MM.1S (cell line): ENCODE data around the gene PRKCSH.

ENCODE experiments used
- DNase-seq: peaks from one replicate; pipeline ENCODE4 v3.0.0-alpha.2; 2015
- H2AFZ ChIP-seq: fragments of 300-600 bp; sonication (generic); 2 replicates; pipeline ENCODE4 v1.6.0; 2016; ENCODE audit warnings: antibody characterized with exemption, low read length
- H3F3A ChIP-seq: fragments of 300-600 bp; sonication (generic); 2 replicates; pipeline ENCODE4 v1.6.1; 2016; ENCODE audit warnings: mild to moderate bottlenecking, antibody characterized with exemption, low read length, moderate library complexity, mixed read lengths; ENCODE audit not compliant: insufficient read depth
- H3K27ac ChIP-seq: fragments of 300-600 bp; sonication (generic); 2 replicates; pipeline ENCODE4 v1.5.1; 2016; ENCODE audit warnings: mild to moderate bottlenecking, low read length
- H3K27me3 ChIP-seq: fragments of 300-600 bp; sonication (generic); replicated peaks from 2 replicates; pipeline ENCODE4 v1.6.0; 2016; ENCODE audit warnings: low read length; ENCODE audit not compliant: insufficient read depth
- H3K36me3 ChIP-seq: fragments of 300-600 bp; sonication (generic); replicated peaks from 2 replicates; pipeline ENCODE4 v1.6.1; 2016; ENCODE audit warnings: mild to moderate bottlenecking, low read length, mixed read lengths; ENCODE audit not compliant: insufficient read depth
- H3K4me1 ChIP-seq: fragments of 300-600 bp; sonication (generic); 2 replicates; pipeline ENCODE4 v1.6.1; 2016; ENCODE audit warnings: low read length, mixed read lengths
- H3K4me2 ChIP-seq: fragments of 300-600 bp; sonication (generic); 2 replicates; pipeline ENCODE4 v1.6.0; 2016; ENCODE audit warnings: low read depth, low read length
- H3K4me3 ChIP-seq: fragments of 300-600 bp; sonication (generic); 2 replicates; pipeline ENCODE4 v1.5.1; 2016; ENCODE audit warnings: low read length, mixed read lengths
- H3K79me2 ChIP-seq: fragments of 300-600 bp; sonication (generic); 2 replicates; pipeline ENCODE4 v1.6.1; 2016; ENCODE audit warnings: mixed run types, low read length, mixed read lengths
- H3K9ac ChIP-seq: fragments of 300-600 bp; sonication (generic); 2 replicates; pipeline ENCODE4 v1.6.1; 2016; ENCODE audit warnings: low read length, mixed read lengths
- H3K9me2 ChIP-seq: fragments of 300-600 bp; sonication (generic); replicated peaks from 2 replicates; pipeline ENCODE4 v1.6.1; 2016; ENCODE audit warnings: mild to moderate bottlenecking, low read length, mixed read lengths; ENCODE audit not compliant: insufficient read depth
- H3K9me3 ChIP-seq: fragments of 300-600 bp; sonication (generic); replicated peaks from 2 replicates; pipeline ENCODE4 v1.6.1; 2016; ENCODE audit warnings: mild to moderate bottlenecking, low read length, mixed read lengths; ENCODE audit not compliant: insufficient read depth
- H4K20me1 ChIP-seq: fragments of 300-600 bp; sonication (generic); 2 replicates; pipeline ENCODE4 v1.6.1; 2016; ENCODE audit warnings: mild to moderate bottlenecking, low read length, moderate library complexity, mixed read lengths; ENCODE audit not compliant: insufficient read depth
- CTCF ChIP-seq: fragments of 300-600 bp; sonication (generic); IDR thresholded peaks from 2 replicates; pipeline ENCODE4 v1.5.1; 2016; ENCODE audit warnings: antibody characterized with exemption, low read length, mixed read lengths
- EZH2 ChIP-seq: fragments of 300-600 bp; sonication (generic); optimal IDR thresholded peaks from 2 replicates; pipeline ENCODE3; 2017; ENCODE audit warnings: low read depth, mild to moderate bottlenecking, antibody characterized with exemption, low read length, mixed read lengths
- EZH2phosphoT487 ChIP-seq: fragments of 300-600 bp; sonication (generic); IDR thresholded peaks from 2 replicates; pipeline ENCODE4 v1.6.1; 2018; ENCODE audit warnings: antibody characterized with exemption, low read length

Gene PRKCSH

GRCh38 chr19:11399667-11400066 is 35.8 kb upstream of the PRKCSH start:
- Histone ChIP-seq H2AFZ (no peak overlapping the region), H3K9me2 (no peaks in the 10 kb centered on the region), H4K20me1 (no peaks in the 10 kb centered on the region), H3K4me3 (no peak overlapping the region), H3K27ac (no peak overlapping the region), H3K4me1 (no peaks in the 10 kb centered on the region), H3K9ac (no peak overlapping the region), H3K9me3 (no peaks in the 10 kb centered on the region), H3K27me3 (peaks cover 42% of the 10 kb centered on the region), H3F3A (no peaks in the 10 kb centered on the region), H3K79me2 (no peaks in the 10 kb centered on the region), H3K36me3 (no peaks in the 10 kb centered on the region), H3K4me2 (no peak overlapping the region)
- no peak for TF ChIP-seq CTCF
- TF ChIP-seq EZH2: no peak
- TF ChIP-seq EZH2phosphoT487: no peak
- no peak for DNase-seq

GRCh38 chr19:11400798-11401197 is 34.6 kb upstream of the PRKCSH start:
- no peaks in the 10 kb centered on the region for H3K36me3 ChIP-seq
- peaks cover 41% of the 10 kb centered on the region for H3K27me3 ChIP-seq
- no peaks in the 10 kb centered on the region for H4K20me1 ChIP-seq
- no peak for TF ChIP-seq EZH2phosphoT487
- no peak for TF ChIP-seq EZH2
- no peak for TF ChIP-seq CTCF
- H3K9me2 ChIP-seq: no peaks in the 10 kb centered on the region
- no peak overlapping the region for H3K4me3 ChIP-seq
- H3K9ac ChIP-seq: no peak overlapping the region
- no peak for DNase-seq
- H2AFZ ChIP-seq: no peak overlapping the region
- no peak overlapping the region for H3K4me2 ChIP-seq
- no peaks in the 10 kb centered on the region for H3K79me2 ChIP-seq
- no peaks in the 10 kb centered on the region for H3F3A ChIP-seq
- no peaks in the 10 kb centered on the region for H3K4me1 ChIP-seq
- no peaks in the 10 kb centered on the region for H3K9me3 ChIP-seq
- no peak overlapping the region for H3K27ac ChIP-seq

GRCh38 chr19:11401808-11402543 is 33.5 kb upstream of the PRKCSH start:
- DNase-seq: no peak
- Histone ChIP-seq H3K79me2 (no peaks in the 10 kb centered on the region), H3F3A (no peaks in the 10 kb centered on the region), H3K36me3 (no peaks in the 10 kb centered on the region), H3K9me2 (no peaks in the 10 kb centered on the region), H3K4me2 (no peak overlapping the region), H3K9ac (no peak overlapping the region), H3K4me3 (no peak overlapping the region), H2AFZ (no peak overlapping the region), H3K9me3 (no peaks in the 10 kb centered on the region), H3K27ac (no peak overlapping the region), H4K20me1 (no peaks in the 10 kb centered on the region), H3K4me1 (no peaks in the 10 kb centered on the region), H3K27me3 (peaks cover 45% of the 10 kb centered on the region)
- TF ChIP-seq EZH2: no peak
- no peak for TF ChIP-seq CTCF
